Measurements from ENCODE around the gene TCP11L1. TPM values are rescaled to one million over a fixed set of nuclear protein-coding genes. Genes with fewer than 3 reads are reported as not detected.

TCP11L1 gene
- 10 to 100 TPM; 17.2 to 21.0 TPM for total RNA-seq

DNA sequence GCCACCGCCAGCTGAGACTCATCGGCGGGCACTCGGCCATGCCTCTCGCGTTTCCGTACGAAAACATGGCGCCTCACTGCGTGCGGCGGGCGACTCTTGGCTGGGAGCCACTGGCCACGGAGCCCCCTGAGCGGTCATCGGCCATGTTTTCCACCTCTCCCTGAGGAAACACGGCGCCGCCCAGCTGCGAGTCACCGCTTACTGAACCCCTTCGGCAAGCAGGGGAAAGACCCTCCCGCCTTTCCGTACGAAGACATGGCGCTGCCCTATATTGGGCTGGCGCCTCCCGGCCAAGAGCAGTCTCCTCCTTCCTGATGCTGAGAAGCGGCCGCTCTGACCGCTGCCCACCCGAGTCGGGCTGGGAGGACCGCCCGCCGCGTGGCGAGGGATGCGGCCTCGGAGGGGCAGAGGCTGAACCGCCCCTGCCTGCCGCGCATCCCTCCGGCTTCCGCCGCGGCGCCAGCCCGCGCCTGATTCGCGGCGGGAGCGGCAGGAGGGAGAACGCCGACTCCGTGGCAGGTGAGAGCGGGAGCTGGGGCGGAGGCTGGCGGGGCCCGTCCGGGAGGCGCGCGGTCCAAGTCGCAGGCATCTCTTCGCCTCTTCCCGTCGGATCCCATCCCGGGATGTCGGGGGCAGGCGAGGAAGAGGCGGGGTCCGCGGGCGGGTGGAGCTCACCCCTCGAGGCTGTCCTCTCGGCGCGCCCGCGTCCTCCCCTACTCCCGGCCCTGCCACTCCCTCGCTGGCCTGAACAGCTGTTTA is at the start of gene TCP11L1:
TCP11L1 (plus strand) TSS at position 299 of the 759 bp plus-strand sequence. CDS start 4,202 bp downstream, outside the sequence.
- ChIA-PET CTCF (interaction anchor here (0.7 to 1.8 kb wide), 8 partner anchors 12 to 71 kb away, joined by 3 to 9 read pairs (median 4); partner anchors contain the start of gene DEPDC7), POLR2A (interaction anchor here (0.6 to 2.9 kb wide), 11 partner anchors 18 to 1397 kb away, joined by 3 to 14 read pairs (median 4); partner anchors contain the start of genes CD59, CSTF3 and DEPDC7)
- Mint-ChIP-seq H3K9me3 (ENCODE audit: insufficient read depth) (no peaks in the 10 kb centered on the region), H3K36me3 (ENCODE audit: low read depth) (peaks cover 12% of the 10 kb centered on the region), H3K4me1 (ENCODE audit: low read depth) (peaks cover 28% of the 10 kb centered on the region), H3K27me3 (ENCODE audit: low read depth) (peaks cover 8% of the 10 kb centered on the region), H3K4me3 (peak within 1 kb of the TSS; percentile 90), H3K27ac (peak within 1 kb of the TSS; percentile 97)
- ATAC-seq (peak; percentile 90), DNase-seq (peak; percentile 85)

GRCh38 chr11:32990481-32990880 is 48.9 kb upstream of the TCP11L1 start:
- ATAC-seq (no peak), DNase-seq (no peak)
- peaks cover 2% of the 10 kb centered on the region for H3K36me3 Mint-ChIP-seq (ENCODE audit: low read depth)
- ChIA-PET CTCF (no interaction called here), POLR2A (no interaction called here)
- no peaks in the 10 kb centered on the region for H3K4me1 Mint-ChIP-seq (ENCODE audit: low read depth)
- H3K9me3 Mint-ChIP-seq (ENCODE audit: insufficient read depth), result peaks cover 8% of the 10 kb centered on the region
- no peak overlapping the region for H3K27ac Mint-ChIP-seq
- no peak overlapping the region for H3K4me3 Mint-ChIP-seq
- peaks cover 27% of the 10 kb centered on the region for H3K27me3 Mint-ChIP-seq (ENCODE audit: low read depth)

DNA sequence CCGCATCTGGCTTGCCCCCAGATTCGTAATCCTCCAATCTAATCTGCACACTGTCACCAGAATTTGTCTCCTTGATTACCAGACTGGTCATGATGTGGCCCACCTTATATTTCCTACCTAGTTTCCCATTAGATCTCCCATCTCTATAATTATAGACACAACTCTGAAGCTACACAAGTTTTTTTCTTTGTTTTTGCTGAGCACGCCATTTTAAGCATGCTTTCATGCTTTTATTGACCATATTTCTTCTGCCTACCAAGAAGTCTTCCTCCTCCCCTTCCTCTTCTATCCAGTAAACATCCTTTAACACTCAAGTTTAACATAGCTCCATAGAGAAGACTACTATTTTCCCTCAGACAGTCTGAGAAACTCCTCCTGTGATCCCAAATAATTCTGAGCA is 47.9 kb upstream of the TCP11L1 start:
- Mint-ChIP-seq H3K4me1 (ENCODE audit: low read depth) (no peaks in the 10 kb centered on the region), H3K36me3 (ENCODE audit: low read depth) (peaks cover 2% of the 10 kb centered on the region), H3K4me3 (no peak overlapping the region), H3K9me3 (ENCODE audit: insufficient read depth) (peaks cover 8% of the 10 kb centered on the region), H3K27me3 (ENCODE audit: low read depth) (peaks cover 36% of the 10 kb centered on the region), H3K27ac (no peak overlapping the region)
- DNase-seq (no peak), ATAC-seq (no peak)
- CTCF ChIA-PET, result interaction anchor here (0.7 to 1.2 kb wide), 2 partner anchors 87 to 128 kb away, joined by 3 read pairs; no protein-coding TSS in a partner anchor
- POLR2A ChIA-PET, result no interaction called here

DNA sequence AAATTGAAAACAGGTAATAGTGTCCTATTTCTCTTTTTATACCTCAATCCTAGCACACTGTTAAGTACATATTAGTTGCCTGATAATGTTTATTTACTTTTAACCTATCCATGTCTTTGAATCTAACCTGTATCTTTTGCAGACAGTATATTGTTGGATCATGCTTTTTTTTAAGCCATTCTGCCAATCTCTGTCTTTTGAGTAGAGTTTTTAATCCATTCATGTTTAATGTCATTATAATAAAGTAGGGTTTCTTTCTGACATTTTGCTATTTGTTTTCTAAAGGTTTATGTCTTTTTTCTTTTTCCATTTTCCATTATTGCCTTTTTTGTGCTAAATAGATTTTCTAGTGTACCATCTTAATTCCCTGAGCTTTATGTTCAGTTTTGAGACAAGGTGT is 47.5 kb upstream of the TCP11L1 start:
- POLR2A ChIA-PET, result no interaction called here
- Mint-ChIP-seq H3K27ac (no peak overlapping the region), H3K4me3 (no peak overlapping the region), H3K36me3 (ENCODE audit: low read depth) (peaks cover 2% of the 10 kb centered on the region), H3K27me3 (ENCODE audit: low read depth) (peaks cover 39% of the 10 kb centered on the region), H3K9me3 (ENCODE audit: insufficient read depth) (peaks cover 8% of the 10 kb centered on the region), H3K4me1 (ENCODE audit: low read depth) (no peaks in the 10 kb centered on the region)
- ATAC-seq (no peak), DNase-seq (no peak)
- CTCF ChIA-PET, result interaction anchor here (1.2 kb wide), 1 partner anchor 86 kb away, joined by 3 read pairs; no protein-coding TSS in a partner anchor

- peaks cover 42% of the 10 kb centered on the region for H3K27me3 Mint-ChIP-seq (ENCODE audit: low read depth)
- H3K4me3 Mint-ChIP-seq, result no peak overlapping the region
- H3K36me3 Mint-ChIP-seq (ENCODE audit: low read depth), result no peaks in the 10 kb centered on the region
- ChIA-PET POLR2A (no interaction called here), CTCF (no interaction called here)
- DNase-seq, result no peak
- peaks cover 6% of the 10 kb centered on the region for H3K9me3 Mint-ChIP-seq (ENCODE audit: insufficient read depth)
- peaks cover 11% of the 10 kb centered on the region for H3K4me1 Mint-ChIP-seq (ENCODE audit: low read depth)
- ATAC-seq, result no peak
- H3K27ac Mint-ChIP-seq, result no peak overlapping the region
Measured at GRCh38 chr11:33000181-33000580, 39.2 kb upstream of the TCP11L1 start.

- ChIA-PET CTCF (no interaction called here), POLR2A (no interaction called here)
- peaks cover 34% of the 10 kb centered on the region for H3K27me3 Mint-ChIP-seq (ENCODE audit: low read depth)
- H3K4me3 Mint-ChIP-seq, result no peak overlapping the region
- peaks cover 2% of the 10 kb centered on the region for H3K36me3 Mint-ChIP-seq (ENCODE audit: low read depth)
- H3K27ac Mint-ChIP-seq, result no peak overlapping the region
- ATAC-seq (no peak), DNase-seq (no peak)
- peaks cover 6% of the 10 kb centered on the region for H3K9me3 Mint-ChIP-seq (ENCODE audit: insufficient read depth)
- peaks cover 21% of the 10 kb centered on the region for H3K4me1 Mint-ChIP-seq (ENCODE audit: low read depth)
Measured at GRCh38 chr11:33001281-33001680, 38.1 kb upstream of the TCP11L1 start.

DNA sequence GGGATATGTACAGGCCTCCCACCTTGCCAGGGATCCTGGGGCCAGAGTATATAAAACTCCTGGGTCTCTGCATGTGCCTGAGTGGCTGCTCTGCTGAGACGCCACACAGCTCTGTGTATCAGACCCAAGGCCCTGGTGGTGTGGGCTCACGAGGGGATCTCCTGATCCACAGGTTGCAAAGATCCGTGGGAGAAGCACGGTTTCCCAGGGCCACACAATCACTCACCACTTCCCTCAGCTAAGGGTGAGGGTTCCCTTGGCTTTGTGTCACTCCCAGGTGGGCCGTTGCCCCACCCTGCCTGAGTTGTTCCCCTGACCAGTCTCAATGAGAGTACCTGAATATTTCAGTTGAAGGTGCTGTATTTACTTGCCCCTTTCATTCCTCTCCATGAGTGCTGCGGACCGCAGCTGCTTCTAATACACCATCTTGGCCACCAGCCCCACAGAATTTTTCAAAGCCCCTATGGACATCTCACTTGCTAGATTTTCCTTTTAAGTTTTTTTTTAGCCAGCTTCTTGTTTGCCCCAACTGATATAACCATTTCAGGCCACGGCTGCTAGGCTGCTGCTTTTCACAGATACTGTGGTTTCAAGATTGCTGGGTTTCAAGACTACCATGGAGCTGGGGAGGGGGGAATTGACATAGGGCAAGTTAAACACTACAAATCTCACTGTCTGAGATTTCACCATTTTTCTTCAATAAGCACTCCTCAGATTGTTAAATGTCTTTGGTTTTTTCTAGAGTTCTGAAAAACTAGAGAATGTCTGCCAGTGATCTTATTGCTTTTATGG is 37.4 kb upstream of the TCP11L1 start:
- CTCF ChIA-PET, result interaction anchor here (1.2 kb wide), 1 partner anchor 64 kb away, joined by 4 read pairs; no protein-coding TSS in a partner anchor
- peaks cover 6% of the 10 kb centered on the region for H3K9me3 Mint-ChIP-seq (ENCODE audit: insufficient read depth)
- POLR2A ChIA-PET, result no interaction called here
- no peak for ATAC-seq
- no peak overlapping the region for H3K4me3 Mint-ChIP-seq
- H3K4me1 Mint-ChIP-seq (ENCODE audit: low read depth), result peaks cover 21% of the 10 kb centered on the region
- H3K27me3 Mint-ChIP-seq (ENCODE audit: low read depth), result peaks cover 34% of the 10 kb centered on the region
- DNase-seq, result no peak
- no peak overlapping the region for H3K27ac Mint-ChIP-seq
- H3K36me3 Mint-ChIP-seq (ENCODE audit: low read depth), result peaks cover 2% of the 10 kb centered on the region

- ChIA-PET CTCF (no interaction called here), POLR2A (no interaction called here)
- peaks cover 6% of the 10 kb centered on the region for H3K36me3 Mint-ChIP-seq (ENCODE audit: low read depth)
- H3K27ac Mint-ChIP-seq, result no peak overlapping the region
- H3K4me3 Mint-ChIP-seq, result no peak overlapping the region
- peak; percentile 89 for ATAC-seq
- H3K27me3 Mint-ChIP-seq (ENCODE audit: low read depth), result peaks cover 12% of the 10 kb centered on the region
- H3K4me1 Mint-ChIP-seq (ENCODE audit: low read depth), result peaks cover 23% of the 10 kb centered on the region
- peak; percentile 33 for DNase-seq
- H3K9me3 Mint-ChIP-seq (ENCODE audit: insufficient read depth), result no peaks in the 10 kb centered on the region
Measured at GRCh38 chr11:33005175-33005574, 34.2 kb upstream of the TCP11L1 start.

DNA sequence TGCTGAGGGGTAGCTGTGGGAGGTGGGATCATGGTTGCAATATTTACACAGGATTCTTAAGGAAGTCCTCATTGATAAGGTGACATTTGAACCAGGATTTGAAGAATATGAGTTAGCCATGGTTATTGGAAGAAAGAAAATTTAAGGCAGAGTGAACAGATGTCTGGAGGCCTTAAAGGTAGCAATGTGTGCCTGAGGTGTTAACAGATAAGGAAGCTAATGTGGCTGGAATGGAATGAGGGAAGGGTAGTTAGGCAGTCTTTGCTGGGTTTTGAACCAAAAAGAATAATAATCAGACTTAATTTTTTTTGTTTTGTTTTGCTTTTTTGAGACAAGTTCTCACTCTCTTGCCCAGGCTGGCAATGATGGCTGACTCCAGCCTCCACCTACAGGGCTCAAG is 33.4 kb upstream of the TCP11L1 start:
- CTCF ChIA-PET, result no interaction called here

DNA sequence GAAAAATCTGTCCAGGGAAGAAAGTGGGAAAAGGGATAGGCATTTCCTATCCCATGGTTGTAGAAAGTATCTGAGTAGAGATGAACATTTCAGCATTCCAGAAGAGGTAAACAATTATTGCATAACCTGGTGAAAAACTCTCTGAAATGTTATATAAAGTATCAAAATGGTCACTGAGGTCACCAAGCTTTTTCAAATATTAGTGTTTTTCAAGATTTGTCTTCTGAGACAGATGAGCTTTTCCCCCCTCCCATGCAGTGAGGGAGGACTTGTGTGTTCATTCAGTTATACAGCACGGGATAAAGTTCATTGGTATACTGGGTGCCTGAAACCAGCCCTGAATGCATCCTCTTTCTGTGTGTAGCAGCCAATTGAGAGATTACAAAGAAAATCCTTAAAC is 25.6 kb upstream of the TCP11L1 start:
- no peak for ATAC-seq

More for the DNA sequence above, 33.4 kb upstream of the TCP11L1 start:
- Mint-ChIP-seq H3K4me1 (ENCODE audit: low read depth) (peaks cover 29% of the 10 kb centered on the region), H3K27me3 (ENCODE audit: low read depth) (peaks cover 15% of the 10 kb centered on the region), H3K4me3 (no peak overlapping the region), H3K9me3 (ENCODE audit: insufficient read depth) (no peaks in the 10 kb centered on the region), H3K27ac (no peak overlapping the region), H3K36me3 (ENCODE audit: low read depth) (peaks cover 6% of the 10 kb centered on the region)
- no peak for ATAC-seq
- no peak for DNase-seq
- POLR2A ChIA-PET, result no interaction called here

GRCh38 chr11:33015621-33016551 is 23.5 kb upstream of the TCP11L1 start, which contains the start of gene DEPDC7:
DEPDC7 (plus strand) TSS chr11:33015878; CDS start chr11:33015956, 78 bp downstream.
- peak within 1 kb of the TSS; percentile 72 for H3K27ac Mint-ChIP-seq
- peaks cover 24% of the 10 kb centered on the region for H3K4me1 Mint-ChIP-seq (ENCODE audit: low read depth)
- H3K9me3 Mint-ChIP-seq (ENCODE audit: insufficient read depth), result no peaks in the 10 kb centered on the region
- ATAC-seq (peak; percentile 89), DNase-seq (peak; percentile 83)
- ChIA-PET POLR2A (interaction anchor here (0.7 to 2.8 kb wide), 2 partner anchors 8 to 24 kb away, joined by 3 to 14 read pairs; partner anchors contain the start of gene TCP11L1), CTCF (interaction anchor here (1.1 to 1.8 kb wide), 4 partner anchors 9 to 55 kb away, joined by 3 to 4 read pairs (median 4); partner anchors contain the start of gene TCP11L1)
- H3K4me3 Mint-ChIP-seq, result peak within 1 kb of the TSS; percentile 77
- H3K36me3 Mint-ChIP-seq (ENCODE audit: low read depth), result no peaks in the 10 kb centered on the region
- peaks cover 37% of the 10 kb centered on the region for H3K27me3 Mint-ChIP-seq (ENCODE audit: low read depth)

More for the DNA sequence above, 25.6 kb upstream of the TCP11L1 start:
- ChIA-PET CTCF (no interaction called here), POLR2A (no interaction called here)
- H3K4me1 Mint-ChIP-seq (ENCODE audit: low read depth), result peaks cover 31% of the 10 kb centered on the region
- peaks cover 37% of the 10 kb centered on the region for H3K27me3 Mint-ChIP-seq (ENCODE audit: low read depth)
- peaks cover 3% of the 10 kb centered on the region for H3K36me3 Mint-ChIP-seq (ENCODE audit: low read depth)
- H3K4me3 Mint-ChIP-seq, result no peak overlapping the region
- H3K27ac Mint-ChIP-seq, result no peak overlapping the region
- H3K9me3 Mint-ChIP-seq (ENCODE audit: insufficient read depth), result no peaks in the 10 kb centered on the region
- no peak for DNase-seq
